H1 (cell line): Measurements from ENCODE around the gene NCL. TPM values are rescaled to one million over a fixed set of nuclear protein-coding genes. Genes with fewer than 3 reads are reported as not detected.
A peak's percentile ranks its signal among the peaks of the same experiment; 100 is the strongest.

ENCODE experiments used
- HDAC6 ChIP-seq: IDR thresholded peaks from one replicate; pipeline ENCODE4 v1.7.1; 2012; ENCODE audit warnings: low read depth, mild to moderate bottlenecking, inconsistent platforms, low read length, moderate library complexity
- KDM5A ChIP-seq: fragments of 200-600 bp; IDR thresholded peaks from 2 replicates; pipeline ENCODE4 v1.7.1; 2012; ENCODE audit warnings: mild to moderate bottlenecking, low read length, inconsistent platforms, mixed read lengths
- NRF1 ChIP-seq: IDR thresholded peaks from 2 replicates; pipeline ENCODE4 v1.6.1; 2011; ENCODE audit warnings: mild to moderate bottlenecking, low read depth, low read length, improper control_type of control experiment
- RNF2 ChIP-seq: fragments of 200-900, 300-1000 bp; sonication (generic); IDR thresholded peaks from 2 replicates; pipeline ENCODE4 v1.7.1; 2016; ENCODE audit warnings: borderline replicate concordance, low read depth, mild to moderate bottlenecking, antibody characterized with exemption, low read length; ENCODE audit not compliant: poor library complexity, severe bottlenecking; ENCODE audit errors: missing control alignments
- SAP30 ChIP-seq: fragments of 300-600 bp; sonication (generic); IDR thresholded peaks from 2 replicates; pipeline ENCODE4 v1.7.1; 2012; ENCODE audit warnings: low read length, moderate library complexity, mild to moderate bottlenecking, inconsistent platforms; ENCODE audit not compliant: insufficient read depth, insufficient replicate concordance
- SIRT6 ChIP-seq: IDR thresholded peaks from one replicate; pipeline ENCODE4 v1.7.1; 2012; ENCODE audit warnings: low read length, inconsistent platforms
- SP4 ChIP-seq: IDR thresholded peaks from 2 replicates; pipeline ENCODE4 v1.6.1; 2012; ENCODE audit warnings: low read length, inconsistent platforms
- USF2 ChIP-seq: IDR thresholded peaks from 2 replicates; pipeline ENCODE4 v1.6.1; 2011; ENCODE audit warnings: low read length, improper control_type of control experiment
- polyA plus RNA-seq, 7 experiments: library from polyadenylated mRNA; depleted of rRNA in 3 of 7; stranded (reverse) in 5 of 7; unstranded in 2 of 7; fragments of >200 nt in 5 of 7; fragments of 200-250 nt in 2 of 7; gene quantifications; 1 replicate in 5 of 7; 2 replicates in 1 of 7; 4 replicates in 1 of 7; pipeline versions ENCODE4 v1.2.1 to v1.2.3, GENCODE V29; 2011 to 2013; ENCODE audit warnings: missing spikeins in 2 of 7, mixed read lengths in 2 of 7
- total RNA-seq: library from RNA; stranded (reverse); fragmentation: NEBNext Ultra II Directional; extraction: Animal tissue kit (Norgen Biotek cat#: 25700); gene quantifications from 2 replicates; pipeline ENCODE4 v1.2.1, GENCODE V29; 2021
- TF ChIP-seq, protein P1 (sequence below): fragments of 300-600 bp; sonication (generic); IDR thresholded peaks from 2 replicates; pipeline ENCODE4 v1.7.1; 2012; ENCODE audit warnings: low read length, moderate library complexity, mild to moderate bottlenecking, inconsistent platforms; ENCODE audit not compliant: insufficient replicate concordance

The NCL gene
- total and polyA plus RNA-seq, 2 of the 8 experiments (the other 6 are each of a cell fraction or from before 2014, with no cell fraction given), result 61.2 to 1,478 TPM

- TF ChIP-seq, protein P1, sequence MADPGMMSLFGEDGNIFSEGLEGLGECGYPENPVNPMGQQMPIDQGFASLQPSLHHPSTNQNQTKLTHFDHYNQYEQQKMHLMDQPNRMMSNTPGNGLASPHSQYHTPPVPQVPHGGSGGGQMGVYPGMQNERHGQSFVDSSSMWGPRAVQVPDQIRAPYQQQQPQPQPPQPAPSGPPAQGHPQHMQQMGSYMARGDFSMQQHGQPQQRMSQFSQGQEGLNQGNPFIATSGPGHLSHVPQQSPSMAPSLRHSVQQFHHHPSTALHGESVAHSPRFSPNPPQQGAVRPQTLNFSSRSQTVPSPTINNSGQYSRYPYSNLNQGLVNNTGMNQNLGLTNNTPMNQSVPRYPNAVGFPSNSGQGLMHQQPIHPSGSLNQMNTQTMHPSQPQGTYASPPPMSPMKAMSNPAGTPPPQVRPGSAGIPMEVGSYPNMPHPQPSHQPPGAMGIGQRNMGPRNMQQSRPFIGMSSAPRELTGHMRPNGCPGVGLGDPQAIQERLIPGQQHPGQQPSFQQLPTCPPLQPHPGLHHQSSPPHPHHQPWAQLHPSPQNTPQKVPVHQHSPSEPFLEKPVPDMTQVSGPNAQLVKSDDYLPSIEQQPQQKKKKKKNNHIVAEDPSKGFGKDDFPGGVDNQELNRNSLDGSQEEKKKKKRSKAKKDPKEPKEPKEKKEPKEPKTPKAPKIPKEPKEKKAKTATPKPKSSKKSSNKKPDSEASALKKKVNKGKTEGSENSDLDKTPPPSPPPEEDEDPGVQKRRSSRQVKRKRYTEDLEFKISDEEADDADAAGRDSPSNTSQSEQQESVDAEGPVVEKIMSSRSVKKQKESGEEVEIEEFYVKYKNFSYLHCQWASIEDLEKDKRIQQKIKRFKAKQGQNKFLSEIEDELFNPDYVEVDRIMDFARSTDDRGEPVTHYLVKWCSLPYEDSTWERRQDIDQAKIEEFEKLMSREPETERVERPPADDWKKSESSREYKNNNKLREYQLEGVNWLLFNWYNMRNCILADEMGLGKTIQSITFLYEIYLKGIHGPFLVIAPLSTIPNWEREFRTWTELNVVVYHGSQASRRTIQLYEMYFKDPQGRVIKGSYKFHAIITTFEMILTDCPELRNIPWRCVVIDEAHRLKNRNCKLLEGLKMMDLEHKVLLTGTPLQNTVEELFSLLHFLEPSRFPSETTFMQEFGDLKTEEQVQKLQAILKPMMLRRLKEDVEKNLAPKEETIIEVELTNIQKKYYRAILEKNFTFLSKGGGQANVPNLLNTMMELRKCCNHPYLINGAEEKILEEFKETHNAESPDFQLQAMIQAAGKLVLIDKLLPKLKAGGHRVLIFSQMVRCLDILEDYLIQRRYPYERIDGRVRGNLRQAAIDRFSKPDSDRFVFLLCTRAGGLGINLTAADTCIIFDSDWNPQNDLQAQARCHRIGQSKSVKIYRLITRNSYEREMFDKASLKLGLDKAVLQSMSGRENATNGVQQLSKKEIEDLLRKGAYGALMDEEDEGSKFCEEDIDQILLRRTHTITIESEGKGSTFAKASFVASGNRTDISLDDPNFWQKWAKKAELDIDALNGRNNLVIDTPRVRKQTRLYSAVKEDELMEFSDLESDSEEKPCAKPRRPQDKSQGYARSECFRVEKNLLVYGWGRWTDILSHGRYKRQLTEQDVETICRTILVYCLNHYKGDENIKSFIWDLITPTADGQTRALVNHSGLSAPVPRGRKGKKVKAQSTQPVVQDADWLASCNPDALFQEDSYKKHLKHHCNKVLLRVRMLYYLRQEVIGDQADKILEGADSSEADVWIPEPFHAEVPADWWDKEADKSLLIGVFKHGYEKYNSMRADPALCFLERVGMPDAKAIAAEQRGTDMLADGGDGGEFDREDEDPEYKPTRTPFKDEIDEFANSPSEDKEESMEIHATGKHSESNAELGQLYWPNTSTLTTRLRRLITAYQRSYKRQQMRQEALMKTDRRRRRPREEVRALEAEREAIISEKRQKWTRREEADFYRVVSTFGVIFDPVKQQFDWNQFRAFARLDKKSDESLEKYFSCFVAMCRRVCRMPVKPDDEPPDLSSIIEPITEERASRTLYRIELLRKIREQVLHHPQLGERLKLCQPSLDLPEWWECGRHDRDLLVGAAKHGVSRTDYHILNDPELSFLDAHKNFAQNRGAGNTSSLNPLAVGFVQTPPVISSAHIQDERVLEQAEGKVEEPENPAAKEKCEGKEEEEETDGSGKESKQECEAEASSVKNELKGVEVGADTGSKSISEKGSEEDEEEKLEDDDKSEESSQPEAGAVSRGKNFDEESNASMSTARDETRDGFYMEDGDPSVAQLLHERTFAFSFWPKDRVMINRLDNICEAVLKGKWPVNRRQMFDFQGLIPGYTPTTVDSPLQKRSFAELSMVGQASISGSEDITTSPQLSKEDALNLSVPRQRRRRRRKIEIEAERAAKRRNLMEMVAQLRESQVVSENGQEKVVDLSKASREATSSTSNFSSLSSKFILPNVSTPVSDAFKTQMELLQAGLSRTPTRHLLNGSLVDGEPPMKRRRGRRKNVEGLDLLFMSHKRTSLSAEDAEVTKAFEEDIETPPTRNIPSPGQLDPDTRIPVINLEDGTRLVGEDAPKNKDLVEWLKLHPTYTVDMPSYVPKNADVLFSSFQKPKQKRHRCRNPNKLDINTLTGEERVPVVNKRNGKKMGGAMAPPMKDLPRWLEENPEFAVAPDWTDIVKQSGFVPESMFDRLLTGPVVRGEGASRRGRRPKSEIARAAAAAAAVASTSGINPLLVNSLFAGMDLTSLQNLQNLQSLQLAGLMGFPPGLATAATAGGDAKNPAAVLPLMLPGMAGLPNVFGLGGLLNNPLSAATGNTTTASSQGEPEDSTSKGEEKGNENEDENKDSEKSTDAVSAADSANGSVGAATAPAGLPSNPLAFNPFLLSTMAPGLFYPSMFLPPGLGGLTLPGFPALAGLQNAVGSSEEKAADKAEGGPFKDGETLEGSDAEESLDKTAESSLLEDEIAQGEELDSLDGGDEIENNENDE, result peak; percentile 6
- TF ChIP-seq HDAC6 (no peak), SP4 (0 out of 2 replicates have a peak, but pooled peaks have one; percentile 70), SAP30 (no peak), RNF2 (no peak), NRF1 (no peak), SIRT6 (peak; percentile 54), USF2 (0 out of 2 replicates have a peak, but pooled peaks have one; percentile 33), KDM5A (no peak)
Observed at GRCh38 chr2:231452799-231453508, 11.3 kb downstream of the NCL start (continued).
